ENCODE measurements around the gene SLC24A1. TPM values are rescaled to one million over a fixed set of nuclear protein-coding genes. Genes with fewer than 3 reads are reported as not detected.
A peak's percentile ranks its signal among the peaks of the same experiment; 100 is the strongest.

SLC24A1 gene
- total and polyA plus RNA-seq, 5 donors from 2014 or later, result 1.5 to 5.2 (median 2.3) TPM

GRCh38 chr15:65632780-65633375, 11.1 kb downstream of the SLC24A1 start:
- peak overlapping the region in 1 of 4 donors; percentile 66 for H3K4me3 Mint-ChIP-seq
- Histone ChIP-seq H3K27me3 (ENCODE audit: control insufficient read depth, insufficient read depth, low read length) (no peaks in the 10 kb centered on the region), H3K4me1 (ENCODE audit: control insufficient read depth, insufficient read depth, low read length, poor library complexity, severe bottlenecking) (peaks cover 13% of the 10 kb centered on the region), H3K4me3 (ENCODE audit: low read depth, low read length) (no peak overlapping the region), H3K27ac (ENCODE audit: insufficient read depth, low read length, poor library complexity, severe bottlenecking) (no peak overlapping the region), H3K36me3 (ENCODE audit: control insufficient read depth, insufficient read depth, low read length) (no peaks in the 10 kb centered on the region), H3K9me3 (ENCODE audit: control insufficient read depth in 2 of 2, low read length in 2 of 2) (no peaks in the 10 kb centered on the region)
- peak overlapping the region in 1 of 3 donors; percentile 79 for H3K27ac Mint-ChIP-seq
- no peaks in the 10 kb centered on the region for H3K9me3 Mint-ChIP-seq
- no peak for ATAC-seq (ENCODE audit: low read depth in 2 of 2)
- peaks cover 4% of the 10 kb centered on the region for H3K27me3 Mint-ChIP-seq
- no peak for DNase-seq
- H3K4me1 Mint-ChIP-seq, result peaks cover 5 to 39% (median 15%) of the 10 kb centered on the region in 4 donors
- peaks cover 13% of the 10 kb centered on the region for H3K36me3 Mint-ChIP-seq

- H3K27ac Mint-ChIP-seq, result peak overlapping the region in 1 of 3 donors; percentile 7
- ATAC-seq (ENCODE audit: low read depth in 2 of 2) (no peak), DNase-seq (no peak)
- H3K27me3 ChIP-seq (ENCODE audit: control insufficient read depth, insufficient read depth, low read length), result no peaks in the 10 kb centered on the region
- H3K36me3 ChIP-seq (ENCODE audit: control insufficient read depth, insufficient read depth, low read length), result no peaks in the 10 kb centered on the region
- H3K4me3 Mint-ChIP-seq, result no peak overlapping the region
- H3K9me3 ChIP-seq (ENCODE audit: control insufficient read depth in 2 of 2, low read length in 2 of 2), result no peaks in the 10 kb centered on the region
- H3K4me1 Mint-ChIP-seq, result peaks cover 6 to 46% (median 19%) of the 10 kb centered on the region in 4 donors
- peaks cover 13% of the 10 kb centered on the region for H3K36me3 Mint-ChIP-seq
- H3K9me3 Mint-ChIP-seq, result no peaks in the 10 kb centered on the region
- peaks cover 4% of the 10 kb centered on the region for H3K27me3 Mint-ChIP-seq
- H3K4me1 ChIP-seq (ENCODE audit: control insufficient read depth, insufficient read depth, low read length, poor library complexity, severe bottlenecking), result peaks cover 13% of the 10 kb centered on the region
- H3K27ac ChIP-seq (ENCODE audit: insufficient read depth, low read length, poor library complexity, severe bottlenecking), result no peak overlapping the region
- H3K4me3 ChIP-seq (ENCODE audit: low read depth, low read length), result no peak overlapping the region
Measured at GRCh38 chr15:65633752-65634151, 12.0 kb downstream of the SLC24A1 start.

- peaks cover 13% of the 10 kb centered on the region for H3K4me1 ChIP-seq (ENCODE audit: control insufficient read depth, insufficient read depth, low read length, poor library complexity, severe bottlenecking)
- H3K27ac ChIP-seq (ENCODE audit: insufficient read depth, low read length, poor library complexity, severe bottlenecking), result no peak overlapping the region
- H3K36me3 ChIP-seq (ENCODE audit: control insufficient read depth, insufficient read depth, low read length), result no peaks in the 10 kb centered on the region
- Mint-ChIP-seq H3K4me1 (peaks cover 6 to 48% (median 23%) of the 10 kb centered on the region in 4 donors), H3K9me3 (no peaks in the 10 kb centered on the region), H3K4me3 (no peak overlapping the region), H3K36me3 (peaks cover 13% of the 10 kb centered on the region), H3K27me3 (peaks cover 4% of the 10 kb centered on the region), H3K27ac (peak overlapping the region in 1 of 3 donors; percentile 7)
- H3K4me3 ChIP-seq (ENCODE audit: low read depth, low read length), result no peak overlapping the region
- DNase-seq, result no peak
- H3K9me3 ChIP-seq (ENCODE audit: control insufficient read depth in 2 of 2, low read length in 2 of 2), result no peaks in the 10 kb centered on the region
- H3K27me3 ChIP-seq (ENCODE audit: control insufficient read depth, insufficient read depth, low read length), result no peaks in the 10 kb centered on the region
- ATAC-seq (ENCODE audit: low read depth in 2 of 2), result no peak
Measured at GRCh38 chr15:65634356-65634755, 12.6 kb downstream of the SLC24A1 start.

- peaks cover 9% of the 10 kb centered on the region for H3K36me3 Mint-ChIP-seq
- peaks cover 4% of the 10 kb centered on the region for H3K27me3 Mint-ChIP-seq
- DNase-seq, result no peak
- peaks cover 0 to 26% (median 11%) of the 10 kb centered on the region in 4 donors for H3K4me1 Mint-ChIP-seq
- Histone ChIP-seq H3K27ac (ENCODE audit: insufficient read depth, low read length, poor library complexity, severe bottlenecking) (no peak overlapping the region), H3K9me3 (ENCODE audit: control insufficient read depth in 2 of 2, low read length in 2 of 2) (no peaks in the 10 kb centered on the region), H3K36me3 (ENCODE audit: control insufficient read depth, insufficient read depth, low read length) (no peaks in the 10 kb centered on the region), H3K27me3 (ENCODE audit: control insufficient read depth, insufficient read depth, low read length) (no peaks in the 10 kb centered on the region), H3K4me1 (ENCODE audit: control insufficient read depth, insufficient read depth, low read length, poor library complexity, severe bottlenecking) (no peaks in the 10 kb centered on the region), H3K4me3 (ENCODE audit: low read depth, low read length) (no peak overlapping the region)
- H3K9me3 Mint-ChIP-seq, result no peaks in the 10 kb centered on the region
- no peak overlapping the region for H3K27ac Mint-ChIP-seq
- peak in 1 of 2 donors; percentile 21 for ATAC-seq (ENCODE audit: low read depth in 2 of 2)
- no peak overlapping the region for H3K4me3 Mint-ChIP-seq
Measured at GRCh38 chr15:65638109-65638508, 16.4 kb downstream of the SLC24A1 start.

- Histone ChIP-seq H3K9me3 (ENCODE audit: control insufficient read depth in 2 of 2, low read length in 2 of 2) (no peaks in the 10 kb centered on the region), H3K4me3 (ENCODE audit: low read depth, low read length) (peak overlapping the region; percentile 35), H3K4me1 (ENCODE audit: control insufficient read depth, insufficient read depth, low read length, poor library complexity, severe bottlenecking) (no peaks in the 10 kb centered on the region), H3K27me3 (ENCODE audit: control insufficient read depth, insufficient read depth, low read length) (no peaks in the 10 kb centered on the region), H3K36me3 (ENCODE audit: control insufficient read depth, insufficient read depth, low read length) (no peaks in the 10 kb centered on the region), H3K27ac (ENCODE audit: insufficient read depth, low read length, poor library complexity, severe bottlenecking) (no peak overlapping the region)
- peak overlapping the region in 1 of 4 donors; percentile 2 for H3K4me3 Mint-ChIP-seq
- H3K27ac Mint-ChIP-seq, result peak overlapping the region in 1 of 3 donors; percentile 29
- peak; percentile 35 to 80 (median 69) for DNase-seq
- peaks cover 0 to 27% (median 11%) of the 10 kb centered on the region in 4 donors for H3K4me1 Mint-ChIP-seq
- peak; percentile 70 to 74 for ATAC-seq (ENCODE audit: low read depth in 2 of 2)
- H3K9me3 Mint-ChIP-seq, result no peaks in the 10 kb centered on the region
- peaks cover 8% of the 10 kb centered on the region for H3K36me3 Mint-ChIP-seq
- H3K27me3 Mint-ChIP-seq, result peaks cover 4% of the 10 kb centered on the region
Measured at GRCh38 chr15:65638681-65639089, 16.9 kb downstream of the SLC24A1 start.

- Mint-ChIP-seq H3K27ac (no peak overlapping the region), H3K4me3 (no peak overlapping the region), H3K4me1 (peaks cover 0 to 23% (median 10%) of the 10 kb centered on the region in 4 donors), H3K9me3 (no peaks in the 10 kb centered on the region), H3K27me3 (peaks cover 4% of the 10 kb centered on the region), H3K36me3 (peaks cover 3% of the 10 kb centered on the region)
- Histone ChIP-seq H3K27ac (ENCODE audit: insufficient read depth, low read length, poor library complexity, severe bottlenecking) (no peak overlapping the region), H3K27me3 (ENCODE audit: control insufficient read depth, insufficient read depth, low read length) (no peaks in the 10 kb centered on the region), H3K4me1 (ENCODE audit: control insufficient read depth, insufficient read depth, low read length, poor library complexity, severe bottlenecking) (no peaks in the 10 kb centered on the region), H3K36me3 (ENCODE audit: control insufficient read depth, insufficient read depth, low read length) (no peaks in the 10 kb centered on the region), H3K9me3 (ENCODE audit: control insufficient read depth in 2 of 2, low read length in 2 of 2) (no peaks in the 10 kb centered on the region), H3K4me3 (ENCODE audit: low read depth, low read length) (no peak overlapping the region)
- DNase-seq (no peak), ATAC-seq (ENCODE audit: low read depth in 2 of 2) (no peak)
Measured at GRCh38 chr15:65639509-65639908, 17.8 kb downstream of the SLC24A1 start.

- H3K36me3 ChIP-seq (ENCODE audit: control insufficient read depth, insufficient read depth, low read length), result no peaks in the 10 kb centered on the region
- H3K27ac ChIP-seq (ENCODE audit: insufficient read depth, low read length, poor library complexity, severe bottlenecking), result no peak overlapping the region
- Mint-ChIP-seq H3K27ac (no peak overlapping the region), H3K4me3 (no peak overlapping the region), H3K9me3 (no peaks in the 10 kb centered on the region), H3K4me1 (peaks cover 0 to 22% (median 10%) of the 10 kb centered on the region in 4 donors), H3K36me3 (no peaks in the 10 kb centered on the region), H3K27me3 (peaks cover 4% of the 10 kb centered on the region)
- H3K27me3 ChIP-seq (ENCODE audit: control insufficient read depth, insufficient read depth, low read length), result no peaks in the 10 kb centered on the region
- DNase-seq (no peak), ATAC-seq (ENCODE audit: low read depth in 2 of 2) (no peak)
- H3K4me1 ChIP-seq (ENCODE audit: control insufficient read depth, insufficient read depth, low read length, poor library complexity, severe bottlenecking), result no peaks in the 10 kb centered on the region
- H3K4me3 ChIP-seq (ENCODE audit: low read depth, low read length), result no peak overlapping the region
- no peaks in the 10 kb centered on the region for H3K9me3 ChIP-seq (ENCODE audit: control insufficient read depth in 2 of 2, low read length in 2 of 2)
Measured at GRCh38 chr15:65641768-65642475, 20.2 kb downstream of the SLC24A1 start.
